K562 (cell line): Measurements from ENCODE around the gene WDR64. TPM values are rescaled to one million over a fixed set of nuclear protein-coding genes. Genes with fewer than 3 reads are reported as not detected.
A peak's percentile ranks its signal among the peaks of the same experiment; 100 is the strongest.

Source experiments
- CEBPG ChIP-seq, 3 experiments: fragments of 200-800 bp in 1 of 3; sonication (Bioruptor generic) in 1 of 3; sonication (generic) in 1 of 3; formaldehyde crosslinking in 1 of 3; IDR thresholded peaks in 2 of 3; conservative IDR thresholded peaks in 1 of 3; 2 replicates each; pipeline versions ENCODE4 v1.6.1 to v1.8.0; 2016 to 2022; ENCODE audit warnings: missing compliant biosample characterization in 2 of 3, missing genetic modification characterization in 2 of 3, mild to moderate bottlenecking in 1 of 3, missing genetic modification reagents in 1 of 3
- HDAC2 ChIP-seq: fragments of 450-650 bp; IDR thresholded peaks from 2 replicates; pipeline ENCODE4 v1.6.1; 2016; ENCODE audit warnings: mild to moderate bottlenecking
- KDM4B ChIP-seq, 2 experiments: fragments of 450-650 bp in 1 of 2; sonication (generic) in 1 of 2; IDR thresholded peaks; 2 replicates each; pipeline ENCODE4 v1.6.1; 2016 to 2017; ENCODE audit warnings: borderline replicate concordance in 2 of 2, antibody characterized with exemption in 1 of 2, low read depth in 1 of 2, mild to moderate bottlenecking in 1 of 2
- SAP30 ChIP-seq: fragments of 200-600 bp; sonication (generic); IDR thresholded peaks from 2 replicates; pipeline ENCODE4 v1.6.1; 2012; ENCODE audit warnings: borderline replicate concordance, low read depth, mild to moderate bottlenecking, moderate library complexity, low read length, control low read depth, inconsistent platforms; ENCODE audit not compliant: insufficient read depth, poor library complexity, severe bottlenecking
- TRIM28 ChIP-seq: fragments of 450-650 bp; IDR thresholded peaks from 2 replicates; pipeline ENCODE4 v1.6.1; 2017
- ZBTB1 ChIP-seq: sonication (generic); formaldehyde crosslinking; IDR thresholded peaks from 2 replicates; pipeline ENCODE4 v1.8.1; 2023; ENCODE audit warnings: missing genetic modification reagents, low read depth, mild to moderate bottlenecking, borderline replicate concordance
- ZFP36 ChIP-seq: fragments of 150-350 bp; IDR thresholded peaks from 2 replicates; pipeline ENCODE4 v1.6.1; 2018; ENCODE audit warnings: low read length, low read depth; ENCODE audit not compliant: partially characterized antibody
- polyA plus RNA-seq, 8 experiments: library from polyadenylated mRNA; depleted of rRNA in 4 of 8; stranded (reverse) in 5 of 8; unstranded in 3 of 8; fragments of >200 nt; fragmentation: Nextera tagmentation in 2 of 8; fragmentation: Illumina TruSeq in 1 of 8; extraction: Ambion mirVana in 2 of 8; extraction: Trizol in 1 of 8; gene quantifications; 2 replicates each; pipeline versions ENCODE4 v1.2.1 to v1.2.3, GENCODE V29; 2011 to 2014; ENCODE audit warnings: inconsistent platforms in 1 of 8, missing spikeins in 1 of 8
- total RNA-seq, 7 experiments: library from RNA; depleted of rRNA in 6 of 7; stranded (reverse); fragments of >200 nt in 6 of 7; fragmentation: Illumina TruSeq in 2 of 7; extraction: Trizol in 2 of 7; gene quantifications; 2 replicates each; pipeline versions ENCODE4 v1.2.1 to v1.2.3, GENCODE V29; 2011 to 2021; ENCODE audit warnings: low replicate concordance in 1 of 7
- TF ChIP-seq, protein P1 (sequence below): fragments of 450-650 bp; IDR thresholded peaks from 2 replicates; pipeline ENCODE4 v1.6.1; 2016; ENCODE audit warnings: mild to moderate bottlenecking
- TF ChIP-seq, protein P2 (sequence below): fragments of 450-650 bp; IDR thresholded peaks from 2 replicates; pipeline ENCODE4 v1.6.1; 2016; ENCODE audit warnings: mild to moderate bottlenecking, moderate library complexity
- TF ChIP-seq, protein P3 (sequence below): fragments of 250-450 bp; sonication (Bioruptor Pico); IDR thresholded peaks from 2 replicates; pipeline ENCODE4 v1.5.0; 2020; ENCODE audit warnings: mild to moderate bottlenecking

WDR64 gene
- total and polyA plus RNA-seq, 9 of the 15 experiments (the other 6 are each of a cell fraction or from before 2014, with no cell fraction given), result 0.06 to 0.29 (median 0.19) TPM; not detected in 5

DNA sequence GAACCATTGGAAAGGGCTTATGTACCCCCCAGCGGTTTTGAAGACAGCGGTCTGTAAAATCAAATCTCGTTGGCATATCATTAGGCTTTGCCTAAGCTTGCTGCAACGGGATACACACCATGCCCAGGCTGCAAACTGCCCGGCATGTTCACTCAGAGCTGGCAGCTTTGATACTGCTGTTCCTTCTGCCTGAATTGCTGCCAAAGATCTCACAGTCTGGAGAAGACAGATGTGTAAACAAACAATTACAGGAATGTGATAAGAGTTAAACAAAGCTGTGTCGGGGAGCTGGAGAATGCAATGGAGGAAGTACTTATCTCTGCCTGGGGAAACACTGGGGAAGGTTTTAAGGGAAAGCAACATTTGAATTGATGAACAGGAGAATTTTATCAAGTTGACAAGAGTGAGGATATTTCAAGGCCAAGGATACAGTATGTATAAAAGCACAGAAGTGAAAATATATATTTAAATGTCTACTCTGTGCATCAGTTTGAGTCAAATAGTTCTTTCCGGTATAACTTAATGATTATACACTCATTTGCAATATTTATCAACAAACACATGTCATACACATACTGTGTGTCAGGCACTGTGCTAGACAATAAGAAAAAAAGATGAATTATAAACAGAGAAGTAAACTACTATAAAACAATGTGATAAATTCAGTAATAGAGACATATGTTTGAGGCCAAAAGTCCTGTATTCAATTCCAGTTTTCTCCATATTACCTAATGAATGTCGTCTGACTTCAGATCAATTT lies 41.8 kb upstream of the WDR64 start (continued):
- TF ChIP-seq, protein P1, sequence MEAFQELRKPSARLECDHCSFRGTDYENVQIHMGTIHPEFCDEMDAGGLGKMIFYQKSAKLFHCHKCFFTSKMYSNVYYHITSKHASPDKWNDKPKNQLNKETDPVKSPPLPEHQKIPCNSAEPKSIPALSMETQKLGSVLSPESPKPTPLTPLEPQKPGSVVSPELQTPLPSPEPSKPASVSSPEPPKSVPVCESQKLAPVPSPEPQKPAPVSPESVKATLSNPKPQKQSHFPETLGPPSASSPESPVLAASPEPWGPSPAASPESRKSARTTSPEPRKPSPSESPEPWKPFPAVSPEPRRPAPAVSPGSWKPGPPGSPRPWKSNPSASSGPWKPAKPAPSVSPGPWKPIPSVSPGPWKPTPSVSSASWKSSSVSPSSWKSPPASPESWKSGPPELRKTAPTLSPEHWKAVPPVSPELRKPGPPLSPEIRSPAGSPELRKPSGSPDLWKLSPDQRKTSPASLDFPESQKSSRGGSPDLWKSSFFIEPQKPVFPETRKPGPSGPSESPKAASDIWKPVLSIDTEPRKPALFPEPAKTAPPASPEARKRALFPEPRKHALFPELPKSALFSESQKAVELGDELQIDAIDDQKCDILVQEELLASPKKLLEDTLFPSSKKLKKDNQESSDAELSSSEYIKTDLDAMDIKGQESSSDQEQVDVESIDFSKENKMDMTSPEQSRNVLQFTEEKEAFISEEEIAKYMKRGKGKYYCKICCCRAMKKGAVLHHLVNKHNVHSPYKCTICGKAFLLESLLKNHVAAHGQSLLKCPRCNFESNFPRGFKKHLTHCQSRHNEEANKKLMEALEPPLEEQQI, result peak; percentile 49; the same call in 1 of the 2 replicates
- TF ChIP-seq, protein P2, sequence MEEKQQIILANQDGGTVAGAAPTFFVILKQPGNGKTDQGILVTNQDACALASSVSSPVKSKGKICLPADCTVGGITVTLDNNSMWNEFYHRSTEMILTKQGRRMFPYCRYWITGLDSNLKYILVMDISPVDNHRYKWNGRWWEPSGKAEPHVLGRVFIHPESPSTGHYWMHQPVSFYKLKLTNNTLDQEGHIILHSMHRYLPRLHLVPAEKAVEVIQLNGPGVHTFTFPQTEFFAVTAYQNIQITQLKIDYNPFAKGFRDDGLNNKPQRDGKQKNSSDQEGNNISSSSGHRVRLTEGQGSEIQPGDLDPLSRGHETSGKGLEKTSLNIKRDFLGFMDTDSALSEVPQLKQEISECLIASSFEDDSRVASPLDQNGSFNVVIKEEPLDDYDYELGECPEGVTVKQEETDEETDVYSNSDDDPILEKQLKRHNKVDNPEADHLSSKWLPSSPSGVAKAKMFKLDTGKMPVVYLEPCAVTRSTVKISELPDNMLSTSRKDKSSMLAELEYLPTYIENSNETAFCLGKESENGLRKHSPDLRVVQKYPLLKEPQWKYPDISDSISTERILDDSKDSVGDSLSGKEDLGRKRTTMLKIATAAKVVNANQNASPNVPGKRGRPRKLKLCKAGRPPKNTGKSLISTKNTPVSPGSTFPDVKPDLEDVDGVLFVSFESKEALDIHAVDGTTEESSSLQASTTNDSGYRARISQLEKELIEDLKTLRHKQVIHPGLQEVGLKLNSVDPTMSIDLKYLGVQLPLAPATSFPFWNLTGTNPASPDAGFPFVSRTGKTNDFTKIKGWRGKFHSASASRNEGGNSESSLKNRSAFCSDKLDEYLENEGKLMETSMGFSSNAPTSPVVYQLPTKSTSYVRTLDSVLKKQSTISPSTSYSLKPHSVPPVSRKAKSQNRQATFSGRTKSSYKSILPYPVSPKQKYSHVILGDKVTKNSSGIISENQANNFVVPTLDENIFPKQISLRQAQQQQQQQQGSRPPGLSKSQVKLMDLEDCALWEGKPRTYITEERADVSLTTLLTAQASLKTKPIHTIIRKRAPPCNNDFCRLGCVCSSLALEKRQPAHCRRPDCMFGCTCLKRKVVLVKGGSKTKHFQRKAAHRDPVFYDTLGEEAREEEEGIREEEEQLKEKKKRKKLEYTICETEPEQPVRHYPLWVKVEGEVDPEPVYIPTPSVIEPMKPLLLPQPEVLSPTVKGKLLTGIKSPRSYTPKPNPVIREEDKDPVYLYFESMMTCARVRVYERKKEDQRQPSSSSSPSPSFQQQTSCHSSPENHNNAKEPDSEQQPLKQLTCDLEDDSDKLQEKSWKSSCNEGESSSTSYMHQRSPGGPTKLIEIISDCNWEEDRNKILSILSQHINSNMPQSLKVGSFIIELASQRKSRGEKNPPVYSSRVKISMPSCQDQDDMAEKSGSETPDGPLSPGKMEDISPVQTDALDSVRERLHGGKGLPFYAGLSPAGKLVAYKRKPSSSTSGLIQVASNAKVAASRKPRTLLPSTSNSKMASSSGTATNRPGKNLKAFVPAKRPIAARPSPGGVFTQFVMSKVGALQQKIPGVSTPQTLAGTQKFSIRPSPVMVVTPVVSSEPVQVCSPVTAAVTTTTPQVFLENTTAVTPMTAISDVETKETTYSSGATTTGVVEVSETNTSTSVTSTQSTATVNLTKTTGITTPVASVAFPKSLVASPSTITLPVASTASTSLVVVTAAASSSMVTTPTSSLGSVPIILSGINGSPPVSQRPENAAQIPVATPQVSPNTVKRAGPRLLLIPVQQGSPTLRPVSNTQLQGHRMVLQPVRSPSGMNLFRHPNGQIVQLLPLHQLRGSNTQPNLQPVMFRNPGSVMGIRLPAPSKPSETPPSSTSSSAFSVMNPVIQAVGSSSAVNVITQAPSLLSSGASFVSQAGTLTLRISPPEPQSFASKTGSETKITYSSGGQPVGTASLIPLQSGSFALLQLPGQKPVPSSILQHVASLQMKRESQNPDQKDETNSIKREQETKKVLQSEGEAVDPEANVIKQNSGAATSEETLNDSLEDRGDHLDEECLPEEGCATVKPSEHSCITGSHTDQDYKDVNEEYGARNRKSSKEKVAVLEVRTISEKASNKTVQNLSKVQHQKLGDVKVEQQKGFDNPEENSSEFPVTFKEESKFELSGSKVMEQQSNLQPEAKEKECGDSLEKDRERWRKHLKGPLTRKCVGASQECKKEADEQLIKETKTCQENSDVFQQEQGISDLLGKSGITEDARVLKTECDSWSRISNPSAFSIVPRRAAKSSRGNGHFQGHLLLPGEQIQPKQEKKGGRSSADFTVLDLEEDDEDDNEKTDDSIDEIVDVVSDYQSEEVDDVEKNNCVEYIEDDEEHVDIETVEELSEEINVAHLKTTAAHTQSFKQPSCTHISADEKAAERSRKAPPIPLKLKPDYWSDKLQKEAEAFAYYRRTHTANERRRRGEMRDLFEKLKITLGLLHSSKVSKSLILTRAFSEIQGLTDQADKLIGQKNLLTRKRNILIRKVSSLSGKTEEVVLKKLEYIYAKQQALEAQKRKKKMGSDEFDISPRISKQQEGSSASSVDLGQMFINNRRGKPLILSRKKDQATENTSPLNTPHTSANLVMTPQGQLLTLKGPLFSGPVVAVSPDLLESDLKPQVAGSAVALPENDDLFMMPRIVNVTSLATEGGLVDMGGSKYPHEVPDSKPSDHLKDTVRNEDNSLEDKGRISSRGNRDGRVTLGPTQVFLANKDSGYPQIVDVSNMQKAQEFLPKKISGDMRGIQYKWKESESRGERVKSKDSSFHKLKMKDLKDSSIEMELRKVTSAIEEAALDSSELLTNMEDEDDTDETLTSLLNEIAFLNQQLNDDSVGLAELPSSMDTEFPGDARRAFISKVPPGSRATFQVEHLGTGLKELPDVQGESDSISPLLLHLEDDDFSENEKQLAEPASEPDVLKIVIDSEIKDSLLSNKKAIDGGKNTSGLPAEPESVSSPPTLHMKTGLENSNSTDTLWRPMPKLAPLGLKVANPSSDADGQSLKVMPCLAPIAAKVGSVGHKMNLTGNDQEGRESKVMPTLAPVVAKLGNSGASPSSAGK, result no peak
- no peak for TF ChIP-seq SAP30
- no peak for TF ChIP-seq KDM4B (IDR thresholded peaks at IDR 0.05; ENCODE audit: borderline replicate concordance in 2 of 2, low read depth in 1 of 2)
- TF ChIP-seq CEBPG (CRISPR knock-in tag; IDR thresholded peaks at IDR 0.05), result no peak
- no peak for TF ChIP-seq CEBPG (tag; conservative IDR thresholded peaks at IDR 0.05 in 1 of 2, IDR thresholded peaks at IDR 0.05 in 1 of 2)
- TF ChIP-seq, protein P3, sequence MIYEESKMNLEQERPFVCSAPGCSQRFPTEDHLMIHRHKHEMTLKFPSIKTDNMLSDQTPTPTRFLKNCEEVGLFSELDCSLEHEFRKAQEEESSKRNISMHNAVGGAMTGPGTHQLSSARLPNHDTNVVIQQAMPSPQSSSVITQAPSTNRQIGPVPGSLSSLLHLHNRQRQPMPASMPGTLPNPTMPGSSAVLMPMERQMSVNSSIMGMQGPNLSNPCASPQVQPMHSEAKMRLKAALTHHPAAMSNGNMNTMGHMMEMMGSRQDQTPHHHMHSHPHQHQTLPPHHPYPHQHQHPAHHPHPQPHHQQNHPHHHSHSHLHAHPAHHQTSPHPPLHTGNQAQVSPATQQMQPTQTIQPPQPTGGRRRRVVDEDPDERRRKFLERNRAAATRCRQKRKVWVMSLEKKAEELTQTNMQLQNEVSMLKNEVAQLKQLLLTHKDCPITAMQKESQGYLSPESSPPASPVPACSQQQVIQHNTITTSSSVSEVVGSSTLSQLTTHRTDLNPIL (CRISPR knock-in tag), result no peak
- TF ChIP-seq TRIM28, result no peak
- no peak for TF ChIP-seq ZFP36
- no peak for TF ChIP-seq ZBTB1 (CRISPR knock-in tag)
- TF ChIP-seq HDAC2, result no peak
